ENCODE data around the gene DIO2. TPM values are rescaled to one million over a fixed set of nuclear protein-coding genes. Genes with fewer than 3 reads are reported as not detected.

DIO2 gene
- total and polyA plus RNA-seq, 2 of the 8 experiments (the other 6 are each of a cell fraction or from before 2014, with no cell fraction given), result 0.03 to 0.65 TPM

DNA sequence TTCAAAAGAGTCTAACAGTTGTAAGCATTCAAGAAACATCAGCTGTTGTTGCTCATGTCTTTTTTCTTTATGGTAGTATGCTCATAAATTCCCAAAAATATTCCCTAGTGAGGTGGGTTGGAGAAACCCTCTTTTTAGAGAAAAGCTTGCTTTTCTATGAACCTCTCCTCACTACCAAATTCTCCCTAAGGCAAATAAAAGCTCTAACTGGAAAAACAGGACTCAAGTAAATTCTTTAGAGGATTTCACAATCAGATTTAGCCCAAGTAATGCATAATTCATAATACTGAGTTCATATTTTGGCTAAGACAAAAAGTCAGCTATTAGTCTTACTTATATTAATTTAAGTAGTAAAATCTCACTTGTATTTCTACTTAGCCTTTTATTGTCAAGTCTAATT is 59.1 kb downstream of the DIO2 start (continued):
- TF ChIP-seq, protein P1, sequence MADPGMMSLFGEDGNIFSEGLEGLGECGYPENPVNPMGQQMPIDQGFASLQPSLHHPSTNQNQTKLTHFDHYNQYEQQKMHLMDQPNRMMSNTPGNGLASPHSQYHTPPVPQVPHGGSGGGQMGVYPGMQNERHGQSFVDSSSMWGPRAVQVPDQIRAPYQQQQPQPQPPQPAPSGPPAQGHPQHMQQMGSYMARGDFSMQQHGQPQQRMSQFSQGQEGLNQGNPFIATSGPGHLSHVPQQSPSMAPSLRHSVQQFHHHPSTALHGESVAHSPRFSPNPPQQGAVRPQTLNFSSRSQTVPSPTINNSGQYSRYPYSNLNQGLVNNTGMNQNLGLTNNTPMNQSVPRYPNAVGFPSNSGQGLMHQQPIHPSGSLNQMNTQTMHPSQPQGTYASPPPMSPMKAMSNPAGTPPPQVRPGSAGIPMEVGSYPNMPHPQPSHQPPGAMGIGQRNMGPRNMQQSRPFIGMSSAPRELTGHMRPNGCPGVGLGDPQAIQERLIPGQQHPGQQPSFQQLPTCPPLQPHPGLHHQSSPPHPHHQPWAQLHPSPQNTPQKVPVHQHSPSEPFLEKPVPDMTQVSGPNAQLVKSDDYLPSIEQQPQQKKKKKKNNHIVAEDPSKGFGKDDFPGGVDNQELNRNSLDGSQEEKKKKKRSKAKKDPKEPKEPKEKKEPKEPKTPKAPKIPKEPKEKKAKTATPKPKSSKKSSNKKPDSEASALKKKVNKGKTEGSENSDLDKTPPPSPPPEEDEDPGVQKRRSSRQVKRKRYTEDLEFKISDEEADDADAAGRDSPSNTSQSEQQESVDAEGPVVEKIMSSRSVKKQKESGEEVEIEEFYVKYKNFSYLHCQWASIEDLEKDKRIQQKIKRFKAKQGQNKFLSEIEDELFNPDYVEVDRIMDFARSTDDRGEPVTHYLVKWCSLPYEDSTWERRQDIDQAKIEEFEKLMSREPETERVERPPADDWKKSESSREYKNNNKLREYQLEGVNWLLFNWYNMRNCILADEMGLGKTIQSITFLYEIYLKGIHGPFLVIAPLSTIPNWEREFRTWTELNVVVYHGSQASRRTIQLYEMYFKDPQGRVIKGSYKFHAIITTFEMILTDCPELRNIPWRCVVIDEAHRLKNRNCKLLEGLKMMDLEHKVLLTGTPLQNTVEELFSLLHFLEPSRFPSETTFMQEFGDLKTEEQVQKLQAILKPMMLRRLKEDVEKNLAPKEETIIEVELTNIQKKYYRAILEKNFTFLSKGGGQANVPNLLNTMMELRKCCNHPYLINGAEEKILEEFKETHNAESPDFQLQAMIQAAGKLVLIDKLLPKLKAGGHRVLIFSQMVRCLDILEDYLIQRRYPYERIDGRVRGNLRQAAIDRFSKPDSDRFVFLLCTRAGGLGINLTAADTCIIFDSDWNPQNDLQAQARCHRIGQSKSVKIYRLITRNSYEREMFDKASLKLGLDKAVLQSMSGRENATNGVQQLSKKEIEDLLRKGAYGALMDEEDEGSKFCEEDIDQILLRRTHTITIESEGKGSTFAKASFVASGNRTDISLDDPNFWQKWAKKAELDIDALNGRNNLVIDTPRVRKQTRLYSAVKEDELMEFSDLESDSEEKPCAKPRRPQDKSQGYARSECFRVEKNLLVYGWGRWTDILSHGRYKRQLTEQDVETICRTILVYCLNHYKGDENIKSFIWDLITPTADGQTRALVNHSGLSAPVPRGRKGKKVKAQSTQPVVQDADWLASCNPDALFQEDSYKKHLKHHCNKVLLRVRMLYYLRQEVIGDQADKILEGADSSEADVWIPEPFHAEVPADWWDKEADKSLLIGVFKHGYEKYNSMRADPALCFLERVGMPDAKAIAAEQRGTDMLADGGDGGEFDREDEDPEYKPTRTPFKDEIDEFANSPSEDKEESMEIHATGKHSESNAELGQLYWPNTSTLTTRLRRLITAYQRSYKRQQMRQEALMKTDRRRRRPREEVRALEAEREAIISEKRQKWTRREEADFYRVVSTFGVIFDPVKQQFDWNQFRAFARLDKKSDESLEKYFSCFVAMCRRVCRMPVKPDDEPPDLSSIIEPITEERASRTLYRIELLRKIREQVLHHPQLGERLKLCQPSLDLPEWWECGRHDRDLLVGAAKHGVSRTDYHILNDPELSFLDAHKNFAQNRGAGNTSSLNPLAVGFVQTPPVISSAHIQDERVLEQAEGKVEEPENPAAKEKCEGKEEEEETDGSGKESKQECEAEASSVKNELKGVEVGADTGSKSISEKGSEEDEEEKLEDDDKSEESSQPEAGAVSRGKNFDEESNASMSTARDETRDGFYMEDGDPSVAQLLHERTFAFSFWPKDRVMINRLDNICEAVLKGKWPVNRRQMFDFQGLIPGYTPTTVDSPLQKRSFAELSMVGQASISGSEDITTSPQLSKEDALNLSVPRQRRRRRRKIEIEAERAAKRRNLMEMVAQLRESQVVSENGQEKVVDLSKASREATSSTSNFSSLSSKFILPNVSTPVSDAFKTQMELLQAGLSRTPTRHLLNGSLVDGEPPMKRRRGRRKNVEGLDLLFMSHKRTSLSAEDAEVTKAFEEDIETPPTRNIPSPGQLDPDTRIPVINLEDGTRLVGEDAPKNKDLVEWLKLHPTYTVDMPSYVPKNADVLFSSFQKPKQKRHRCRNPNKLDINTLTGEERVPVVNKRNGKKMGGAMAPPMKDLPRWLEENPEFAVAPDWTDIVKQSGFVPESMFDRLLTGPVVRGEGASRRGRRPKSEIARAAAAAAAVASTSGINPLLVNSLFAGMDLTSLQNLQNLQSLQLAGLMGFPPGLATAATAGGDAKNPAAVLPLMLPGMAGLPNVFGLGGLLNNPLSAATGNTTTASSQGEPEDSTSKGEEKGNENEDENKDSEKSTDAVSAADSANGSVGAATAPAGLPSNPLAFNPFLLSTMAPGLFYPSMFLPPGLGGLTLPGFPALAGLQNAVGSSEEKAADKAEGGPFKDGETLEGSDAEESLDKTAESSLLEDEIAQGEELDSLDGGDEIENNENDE (IDR thresholded peaks at IDR 0.05; ENCODE audit: insufficient replicate concordance, low read length), result no peak
- TF ChIP-seq RAD21 (IDR thresholded peaks at IDR 0.05 in 1 of 2, conservative IDR thresholded peaks at IDR 0.05 in 1 of 2; ENCODE audit: low read depth in 2 of 2, low read length in 2 of 2), result no peak
